LNCaP clone FGC (cell line): Measurements from ENCODE around the gene INF2.

Source experiments
- DNase-seq: peaks from one replicate; pipeline ENCODE4 v3.0.0-alpha.2; 2011; ENCODE audit warnings: low read depth
- H3K4me3 ChIP-seq: 2 replicates; pipeline ENCODE4 v1.5.1; 2011; ENCODE audit warnings: mild to moderate bottlenecking, low read depth, low read length, control low read depth
- CTCF ChIP-seq: IDR thresholded peaks from 2 replicates; pipeline ENCODE4 v1.5.1; 2012; ENCODE audit warnings: mild to moderate bottlenecking; ENCODE audit not compliant: control insufficient read depth, insufficient read depth; ENCODE audit errors: extremely low read depth

INF2 gene

GRCh38 chr14:104769324-104770071 is 80.1 kb downstream of the INF2 start:
- no peak for DNase-seq
- no peak for TF ChIP-seq CTCF
- no peak overlapping the region for H3K4me3 ChIP-seq

- no peak for DNase-seq
- H3K4me3 ChIP-seq: no peak overlapping the region
- TF ChIP-seq CTCF: no peak
Measured at GRCh38 chr14:104770072-104770579, 80.7 kb downstream of the INF2 start.

- DNase-seq: no peak
- no peak overlapping the region for H3K4me3 ChIP-seq
- TF ChIP-seq CTCF: 0 out of 2 replicates have a peak, but pooled peaks have one; percentile 11
Measured at GRCh38 chr14:104770851-104771272, 81.4 kb downstream of the INF2 start.

GRCh38 chr14:104771374-104771773 is 82.0 kb downstream of the INF2 start:
- no peak for DNase-seq
- H3K4me3 ChIP-seq: no peak overlapping the region
- no peak for TF ChIP-seq CTCF
